IMR-90 (cell line): Measurements from ENCODE around the gene TNPO2. TPM values are rescaled to one million over a fixed set of nuclear protein-coding genes. Genes with fewer than 3 reads are reported as not detected.

ENCODE experiments used
- ATAC-seq: fragments of 200-7000 bp; cut with Tn5 transposase; 2 replicates; pipeline ENCODE4 v1.9.1; 2020; ENCODE audit warnings: low read depth, mild to moderate bottlenecking, moderate library complexity
- BruUV-seq: library from RNA; stranded (reverse); fragments of 400-500 nt; replicated peaks from 2 replicates; lab custom pipeline; 2021; lab: Mats Ljungman, UMichigan
- CTCF ChIA-PET: fragments of 300-600 bp; formaldehyde crosslinking; extraction: SDS; loops from one replicate; lab custom pipeline; 2021; ENCODE audit warnings: antibody characterized with exemption; lab: Yijun Ruan, JAX
- POLR2A ChIA-PET: fragments of 300-600 bp; sonication (Branson Sonifier 250); formaldehyde crosslinking; loops from one replicate; lab custom pipeline; 2022; ENCODE audit warnings: antibody characterized with exemption; ENCODE audit not compliant: unreplicated experiment; lab: Charles Lee
- DNase-seq: peaks from one replicate; pipeline ENCODE4 v3.0.0; 2013
- H2AFZ ChIP-seq: replicated peaks from 2 replicates; pipeline ENCODE3; 2013; ENCODE audit warnings: low read length, mild to moderate bottlenecking; ENCODE audit not compliant: poor library complexity
- H2AK5ac ChIP-seq: 2 replicates; pipeline ENCODE4 v1.6.1; 2013; ENCODE audit warnings: low read depth, low read length, inconsistent platforms
- H2AK9ac ChIP-seq: replicated peaks from 2 replicates; pipeline ENCODE3; 2013; ENCODE audit warnings: mild to moderate bottlenecking, low read depth, low read length, moderate library complexity; ENCODE audit not compliant: poor library complexity
- H2BK120ac ChIP-seq: 2 replicates; pipeline ENCODE4 v1.6.1; 2013; ENCODE audit warnings: low read depth, low read length, inconsistent platforms
- H2BK15ac ChIP-seq: 3 replicates; pipeline ENCODE4 v1.6.1; 2013; ENCODE audit warnings: low read depth, low read length, inconsistent platforms
- H2BK20ac ChIP-seq: 2 replicates; pipeline ENCODE4 v1.6.1; 2013; ENCODE audit warnings: low read depth, mild to moderate bottlenecking, inconsistent platforms, low read length, moderate library complexity
- H2BK5ac ChIP-seq: 2 replicates; pipeline ENCODE4 v1.6.1; 2013; ENCODE audit warnings: mild to moderate bottlenecking, low read depth, low read length, inconsistent platforms; ENCODE audit not compliant: poor library complexity, severe bottlenecking
- H3K14ac ChIP-seq: replicated peaks from 2 replicates; pipeline ENCODE4 v1.6.1; 2013; ENCODE audit warnings: low read depth, low read length, inconsistent platforms
- H3K18ac ChIP-seq: 2 replicates; pipeline ENCODE4 v1.6.1; 2013; ENCODE audit warnings: low read depth, low read length, control low read depth
- H3K23ac ChIP-seq: 2 replicates; pipeline ENCODE4 v1.6.1; 2013; ENCODE audit warnings: low read depth, low read length, inconsistent platforms
- H3K27ac ChIP-seq: 2 replicates; pipeline ENCODE4 v1.5.1; 2013; ENCODE audit warnings: mild to moderate bottlenecking, control low read depth, low read length; ENCODE audit not compliant: insufficient read depth
- H3K27me3 ChIP-seq: 2 replicates; pipeline ENCODE4 v1.6.1; 2013; ENCODE audit warnings: low read length; ENCODE audit not compliant: control insufficient read depth, insufficient read depth
- H3K36me3 ChIP-seq: 2 replicates; pipeline ENCODE4 v1.6.1; 2013; ENCODE audit warnings: low read length, mixed read lengths; ENCODE audit not compliant: control insufficient read depth, insufficient read depth
- H3K4ac ChIP-seq: 2 replicates; pipeline ENCODE4 v1.6.1; 2013; ENCODE audit warnings: low read depth, low read length, inconsistent platforms
- H3K4me1 ChIP-seq: 2 replicates; pipeline ENCODE4 v1.6.1; 2013; ENCODE audit warnings: low read length, mixed read lengths; ENCODE audit not compliant: control insufficient read depth, insufficient read depth
- H3K4me2 ChIP-seq: 2 replicates; pipeline ENCODE4 v1.6.1; 2013; ENCODE audit warnings: low read depth, mild to moderate bottlenecking, control low read depth, low read length, moderate library complexity
- H3K4me3 ChIP-seq: 2 replicates; pipeline ENCODE4 v1.5.1; 2013; ENCODE audit warnings: low read depth, mild to moderate bottlenecking, control low read depth, low read length, moderate library complexity; ENCODE audit not compliant: insufficient read depth
- H3K56ac ChIP-seq: 2 replicates; pipeline ENCODE4 v1.6.1; 2013; ENCODE audit warnings: low read length, inconsistent platforms; ENCODE audit not compliant: insufficient read depth; ENCODE audit errors: extremely low read depth
- H3K79me1 ChIP-seq, 2 experiments: 2 replicates each; pipeline ENCODE4 v1.6.1; 2013; ENCODE audit warnings: low read length in 2 of 2, inconsistent platforms in 1 of 2, low read depth in 1 of 2
- H3K9ac ChIP-seq: 2 replicates; pipeline ENCODE4 v1.6.1; 2013; ENCODE audit warnings: low read depth, low read length, control low read depth
- H3K9me1 ChIP-seq: 2 replicates; pipeline ENCODE4 v1.6.1; 2013; ENCODE audit warnings: low read length, inconsistent platforms; ENCODE audit not compliant: insufficient read depth
- H3K9me3 ChIP-seq: 2 replicates; pipeline ENCODE4 v1.6.1; 2013; ENCODE audit warnings: low read length; ENCODE audit not compliant: control insufficient read depth, insufficient read depth
- H4K20me1 ChIP-seq: 2 replicates; pipeline ENCODE4 v1.6.1; 2013; ENCODE audit warnings: low read length, inconsistent platforms; ENCODE audit not compliant: insufficient read depth
- H4K5ac ChIP-seq: 2 replicates; pipeline ENCODE4 v1.6.1; 2013; ENCODE audit warnings: mild to moderate bottlenecking, low read depth, low read length, control low read depth
- H4K8ac ChIP-seq, 2 experiments: 2 replicates each; pipeline ENCODE4 v1.6.1; 2013; ENCODE audit warnings: low read depth in 2 of 2, low read length in 2 of 2, control low read depth in 1 of 2, inconsistent platforms in 1 of 2
- H4K91ac ChIP-seq: 2 replicates; pipeline ENCODE4 v1.6.1; 2013; ENCODE audit warnings: low read depth, low read length, inconsistent platforms; ENCODE audit not compliant: insufficient read depth
- BHLHE40 ChIP-seq: fragments of 150-350 bp; IDR thresholded peaks from 2 replicates; pipeline ENCODE4 v1.6.1; 2016; ENCODE audit warnings: mild to moderate bottlenecking, low read depth, low read length
- CEBPB ChIP-seq: IDR thresholded peaks from 2 replicates; pipeline ENCODE4 v1.6.1; 2012; ENCODE audit warnings: low read depth, low read length, improper control_type of control experiment
- CHD1 ChIP-seq: IDR thresholded peaks from 2 replicates; pipeline ENCODE4 v1.6.1; 2012; ENCODE audit warnings: low read depth, low read length, improper control_type of control experiment
- FOS ChIP-seq: fragments of 150-350 bp; IDR thresholded peaks from 2 replicates; pipeline ENCODE4 v1.6.1; 2016; ENCODE audit warnings: low read depth, low read length
- MAFK ChIP-seq: IDR thresholded peaks from 2 replicates; pipeline ENCODE4 v1.6.1; 2012; ENCODE audit warnings: low read depth, low read length, improper control_type of control experiment
- MAZ ChIP-seq: IDR thresholded peaks from 2 replicates; pipeline ENCODE4 v1.6.1; 2012; ENCODE audit warnings: low read depth, mild to moderate bottlenecking, low read length, improper control_type of control experiment, moderate library complexity, borderline replicate concordance
- MXI1 ChIP-seq: IDR thresholded peaks from 2 replicates; pipeline ENCODE4 v1.6.1; 2012; ENCODE audit warnings: low read depth, mild to moderate bottlenecking, low read length, moderate library complexity, borderline replicate concordance
- NFE2L2 ChIP-seq: fragments of 150-350 bp; IDR thresholded peaks from 2 replicates; pipeline ENCODE4 v1.6.1; 2016; ENCODE audit warnings: low read depth, mild to moderate bottlenecking, low read length
- POLR2A ChIP-seq: IDR thresholded peaks from 2 replicates; pipeline ENCODE4 v1.6.1; 2012; ENCODE audit warnings: mild to moderate bottlenecking, low read depth, low read length
- RAD21 ChIP-seq: IDR thresholded peaks from 2 replicates; pipeline ENCODE4 v1.6.1; 2012; ENCODE audit warnings: low read length, improper control_type of control experiment
- RCOR1 ChIP-seq: IDR thresholded peaks from 2 replicates; pipeline ENCODE4 v1.6.1; 2012; ENCODE audit warnings: mild to moderate bottlenecking, low read length, improper control_type of control experiment; ENCODE audit not compliant: insufficient replicate concordance
- RFX5 ChIP-seq: IDR thresholded peaks from 2 replicates; pipeline ENCODE4 v1.8.0; 2012; ENCODE audit warnings: low read depth, mild to moderate bottlenecking, low read length, moderate library complexity
- SMC3 ChIP-seq: fragments of 150-350 bp; IDR thresholded peaks from 2 replicates; pipeline ENCODE4 v1.6.1; 2016; ENCODE audit warnings: low read depth, mild to moderate bottlenecking, antibody characterized with exemption, low read length, moderate library complexity
- USF2 ChIP-seq: fragments of 150-350 bp; IDR thresholded peaks from 2 replicates; pipeline ENCODE4 v1.6.1; 2017; ENCODE audit warnings: mild to moderate bottlenecking, antibody characterized with exemption, low read length, low read depth
- WGBS, 2 experiments: methylation state at CpG; one replicate each; pipeline versions ENCODE4 v1.1.5 to v1.1.7; 2013; ENCODE audit warnings: missing lambda C conversion rate in 2 of 2; ENCODE audit not compliant: insufficient read length in 1 of 2; ENCODE audit errors: extremely low coverage in 2 of 2; 5-methylcytosine and 5-hydroxymethylcytosine counted together
- dilution Hi-C: fragments of 300-500 bp; cut with HindIII; formaldehyde crosslinking; loops from one replicate; pipeline ENCODE4 v1.14.3; 2018; ENCODE audit warnings: low sequenced_read_pairs; ENCODE audit not compliant: unreplicated experiment
- in situ Hi-C: fragments of 300-500 bp; cut with MboI; formaldehyde crosslinking; loops from 3 replicates; pipeline ENCODE4 v1.14.3; 2019; ENCODE audit warnings: low sequenced_read_pairs, inconsistent platforms, mixed read lengths
- intact Hi-C: fragments of 100-400 bp; cut with micrococcal nuclease; formaldehyde crosslinking; loops from 2 replicates; pipeline ENCODE4 v1.10.0; 2022
- polyA plus RNA-seq, 3 experiments: library from polyadenylated mRNA; depleted of rRNA; stranded (reverse); fragments of >200 nt; gene quantifications; 2 replicates each; pipeline ENCODE4 v1.2.3, GENCODE V29; 2012; ENCODE audit warnings: low replicate concordance in 1 of 3
- total RNA-seq: library from RNA; depleted of rRNA; stranded (reverse); fragments of >200 nt; gene quantifications from 2 replicates; pipeline ENCODE4 v1.2.3, GENCODE V29; 2012
- TF ChIP-seq, protein P1 (sequence below): conservative IDR thresholded peaks from 2 replicates; pipeline ENCODE4 v1.5.1; 2012; ENCODE audit warnings: mild to moderate bottlenecking, low read depth, low read length, improper control_type of control experiment
- TF ChIP-seq, protein P2 (sequence below): fragments of 150-350 bp; IDR thresholded peaks from 2 replicates; pipeline ENCODE4 v1.6.1; 2016; ENCODE audit warnings: low read depth, mild to moderate bottlenecking, low read length, moderate library complexity, borderline replicate concordance

Gene TNPO2
- total and polyA plus RNA-seq, 2 of the 4 experiments (the other 2 are of a cell fraction) = 36.0 to 77.2 TPM

GRCh38 chr19:12752056-12752781 is 28.5 kb upstream of the TNPO2 start:
- H2BK5ac ChIP-seq = no peak overlapping the region
- no peaks in the 10 kb centered on the region for H4K20me1 ChIP-seq
- ChIA-PET POLR2A (no interaction called here), CTCF (no interaction called here)
- TF ChIP-seq, protein P1, sequence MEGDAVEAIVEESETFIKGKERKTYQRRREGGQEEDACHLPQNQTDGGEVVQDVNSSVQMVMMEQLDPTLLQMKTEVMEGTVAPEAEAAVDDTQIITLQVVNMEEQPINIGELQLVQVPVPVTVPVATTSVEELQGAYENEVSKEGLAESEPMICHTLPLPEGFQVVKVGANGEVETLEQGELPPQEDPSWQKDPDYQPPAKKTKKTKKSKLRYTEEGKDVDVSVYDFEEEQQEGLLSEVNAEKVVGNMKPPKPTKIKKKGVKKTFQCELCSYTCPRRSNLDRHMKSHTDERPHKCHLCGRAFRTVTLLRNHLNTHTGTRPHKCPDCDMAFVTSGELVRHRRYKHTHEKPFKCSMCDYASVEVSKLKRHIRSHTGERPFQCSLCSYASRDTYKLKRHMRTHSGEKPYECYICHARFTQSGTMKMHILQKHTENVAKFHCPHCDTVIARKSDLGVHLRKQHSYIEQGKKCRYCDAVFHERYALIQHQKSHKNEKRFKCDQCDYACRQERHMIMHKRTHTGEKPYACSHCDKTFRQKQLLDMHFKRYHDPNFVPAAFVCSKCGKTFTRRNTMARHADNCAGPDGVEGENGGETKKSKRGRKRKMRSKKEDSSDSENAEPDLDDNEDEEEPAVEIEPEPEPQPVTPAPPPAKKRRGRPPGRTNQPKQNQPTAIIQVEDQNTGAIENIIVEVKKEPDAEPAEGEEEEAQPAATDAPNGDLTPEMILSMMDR = no peak
- TF ChIP-seq MAZ (no peak), FOS (no peak), RFX5 (no peak), POLR2A (no peak), SMC3 (no peak), RCOR1 (no peak), RAD21 (no peak), BHLHE40 (no peak), CEBPB (no peak), CHD1 (no peak), MAFK (no peak), USF2 (no peak), MXI1 (no peak), NFE2L2 (no peak)
- TF ChIP-seq, protein P2, sequence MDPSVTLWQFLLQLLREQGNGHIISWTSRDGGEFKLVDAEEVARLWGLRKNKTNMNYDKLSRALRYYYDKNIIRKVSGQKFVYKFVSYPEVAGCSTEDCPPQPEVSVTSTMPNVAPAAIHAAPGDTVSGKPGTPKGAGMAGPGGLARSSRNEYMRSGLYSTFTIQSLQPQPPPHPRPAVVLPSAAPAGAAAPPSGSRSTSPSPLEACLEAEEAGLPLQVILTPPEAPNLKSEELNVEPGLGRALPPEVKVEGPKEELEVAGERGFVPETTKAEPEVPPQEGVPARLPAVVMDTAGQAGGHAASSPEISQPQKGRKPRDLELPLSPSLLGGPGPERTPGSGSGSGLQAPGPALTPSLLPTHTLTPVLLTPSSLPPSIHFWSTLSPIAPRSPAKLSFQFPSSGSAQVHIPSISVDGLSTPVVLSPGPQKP = no peak
- no peak overlapping the region for H2BK20ac ChIP-seq
- H4K91ac ChIP-seq = no peak overlapping the region
- no peaks in the 10 kb centered on the region for H3K9me1 ChIP-seq
- DNase-seq (no peak), ATAC-seq (no peak)
- no peak overlapping the region for H2BK120ac ChIP-seq
- in situ Hi-C loops (no loop called here), dilution Hi-C loops (no loop called here), intact Hi-C loops (no loop called here)
- H3K79me1 ChIP-seq = no peaks in the 10 kb centered on the region; a peak in 1 of 4 replicates
- no peak overlapping the region for H4K8ac ChIP-seq
- peaks cover 5% of the 10 kb centered on the region; the same call in 1 of the 2 replicates for H3K9me3 ChIP-seq
- H2BK15ac ChIP-seq = no peak overlapping the region
- H3K4me2 ChIP-seq = no peak overlapping the region
- no peak overlapping the region for H2AK5ac ChIP-seq
- H2AK9ac ChIP-seq = no peak overlapping the region
- H3K9ac ChIP-seq = no peak overlapping the region
- H3K36me3 ChIP-seq = peaks cover 7% of the 10 kb centered on the region
- no peak overlapping the region for H4K5ac ChIP-seq
- H3K27ac ChIP-seq = no peak overlapping the region
- 75% methylated on average over 5 of the region's 23 CpGs; no CpG with 5 or more reads in 1 of the 2 experiments for WGBS, 2 experiments
- no peak overlapping the region for H3K14ac ChIP-seq
- no peak overlapping the region for H3K56ac ChIP-seq
- H3K27me3 ChIP-seq = peaks cover 26% of the 10 kb centered on the region
- no peak overlapping the region for H2AFZ ChIP-seq
- no peak overlapping the region for H3K4ac ChIP-seq
- H3K4me1 ChIP-seq = peaks cover 3% of the 10 kb centered on the region; the same call in 1 of the 2 replicates
- H3K18ac ChIP-seq = no peak overlapping the region
- no peak overlapping the region for H3K23ac ChIP-seq
- no TSS peak for BruUV-seq
- H3K4me3 ChIP-seq = no peak overlapping the region
